ENCODE results near the gene DLGAP1.

Gene DLGAP1

GRCh38 chr18:3450012-3450798, 1004.9 kb downstream of the DLGAP1 start, which contains the start of gene TGIF1 (continued):
- TF ChIP-seq, protein P1, sequence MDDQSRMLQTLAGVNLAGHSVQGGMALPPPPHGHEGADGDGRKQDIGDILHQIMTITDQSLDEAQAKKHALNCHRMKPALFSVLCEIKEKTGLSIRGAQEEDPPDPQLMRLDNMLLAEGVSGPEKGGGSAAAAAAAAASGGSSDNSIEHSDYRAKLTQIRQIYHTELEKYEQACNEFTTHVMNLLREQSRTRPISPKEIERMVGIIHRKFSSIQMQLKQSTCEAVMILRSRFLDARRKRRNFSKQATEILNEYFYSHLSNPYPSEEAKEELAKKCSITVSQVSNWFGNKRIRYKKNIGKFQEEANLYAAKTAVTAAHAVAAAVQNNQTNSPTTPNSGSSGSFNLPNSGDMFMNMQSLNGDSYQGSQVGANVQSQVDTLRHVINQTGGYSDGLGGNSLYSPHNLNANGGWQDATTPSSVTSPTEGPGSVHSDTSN (CRISPR knock-in tag; IDR thresholded peaks at IDR 0.05): 0 out of 2 replicates have a peak, but pooled peaks have one; percentile 18
- TF ChIP-seq ZNF416 (tag by site-specific recombination; IDR thresholded peaks at IDR 0.05) (no peak), SP2 (tag by site-specific recombination; IDR thresholded peaks at IDR 0.05) (0 out of 2 replicates have a peak, but pooled peaks have one; percentile 4), PRDM1 (tag by site-specific recombination; IDR thresholded peaks at IDR 0.05) (peak; percentile 42; the same call in 1 of the 2 replicates), RBAK (tag by site-specific recombination; IDR thresholded peaks at IDR 0.05) (no peak), ZNF501 (tag by site-specific recombination; IDR thresholded peaks at IDR 0.05) (0 out of 2 replicates have a peak, but pooled peaks have one; percentile 48), SP7 (tag by site-specific recombination; IDR thresholded peaks at IDR 0.05) (peak; percentile 5; the same call in 1 of the 2 replicates), ZNF366 (tag by site-specific recombination; conservative IDR thresholded peaks at IDR 0.05) (peak; percentile 10; the same call in 1 of the 2 replicates), ZNF302 (tag by site-specific recombination; IDR thresholded peaks at IDR 0.05; ENCODE audit: low read depth) (no peak), IKZF3 (tag by site-specific recombination; IDR thresholded peaks at IDR 0.05) (peak; percentile 82), ZNF843 (tag by site-specific recombination; IDR thresholded peaks at IDR 0.05) (0 out of 2 replicates have a peak, but pooled peaks have one; percentile 23), ZBTB7A (tag by site-specific recombination; IDR thresholded peaks at IDR 0.05; ENCODE audit: low read depth) (no peak), PATZ1 (tag by site-specific recombination; IDR thresholded peaks at IDR 0.05) (peak; percentile 72), ZBTB26 (tag by site-specific recombination; optimal IDR thresholded peaks at IDR 0.05) (peak; percentile 81), ZNF280C (tag by site-specific recombination; IDR thresholded peaks at IDR 0.05) (no peak), ZNF449 (tag by site-specific recombination; IDR thresholded peaks at IDR 0.05) (peak; percentile 49; the same call in 1 of the 2 replicates), ZFP37 (tag by site-specific recombination; IDR thresholded peaks at IDR 0.05) (0 out of 2 replicates have a peak, but pooled peaks have one; percentile 72), ZFHX2 (tag by site-specific recombination; conservative IDR thresholded peaks at IDR 0.05) (0 out of 2 replicates have a peak, but pooled peaks have one; percentile 10)
- TF ChIP-seq, protein P2, sequence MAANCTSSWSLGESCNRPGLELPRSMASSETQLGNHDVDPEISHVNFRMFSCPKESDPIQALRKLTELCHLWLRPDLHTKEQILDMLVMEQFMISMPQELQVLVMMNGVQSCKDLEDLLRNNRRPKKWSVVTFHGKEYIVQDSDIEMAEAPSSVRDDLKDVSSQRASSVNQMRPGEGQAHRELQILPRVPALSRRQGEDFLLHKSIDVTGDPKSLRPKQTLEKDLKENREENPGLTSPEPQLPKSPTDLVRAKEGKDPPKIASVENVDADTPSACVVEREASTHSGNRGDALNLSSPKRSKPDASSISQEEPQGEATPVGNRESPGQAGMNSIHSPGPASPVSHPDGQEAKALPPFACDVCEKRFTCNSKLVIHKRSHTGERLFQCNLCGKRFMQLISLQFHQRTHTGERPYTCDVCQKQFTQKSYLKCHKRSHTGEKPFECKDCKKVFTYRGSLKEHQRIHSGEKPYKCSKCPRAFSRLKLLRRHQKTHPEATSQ (tag by site-specific recombination; IDR thresholded peaks at IDR 0.05): 0 out of 2 replicates have a peak, but pooled peaks have one; percentile 5
- TF ChIP-seq, protein P3, sequence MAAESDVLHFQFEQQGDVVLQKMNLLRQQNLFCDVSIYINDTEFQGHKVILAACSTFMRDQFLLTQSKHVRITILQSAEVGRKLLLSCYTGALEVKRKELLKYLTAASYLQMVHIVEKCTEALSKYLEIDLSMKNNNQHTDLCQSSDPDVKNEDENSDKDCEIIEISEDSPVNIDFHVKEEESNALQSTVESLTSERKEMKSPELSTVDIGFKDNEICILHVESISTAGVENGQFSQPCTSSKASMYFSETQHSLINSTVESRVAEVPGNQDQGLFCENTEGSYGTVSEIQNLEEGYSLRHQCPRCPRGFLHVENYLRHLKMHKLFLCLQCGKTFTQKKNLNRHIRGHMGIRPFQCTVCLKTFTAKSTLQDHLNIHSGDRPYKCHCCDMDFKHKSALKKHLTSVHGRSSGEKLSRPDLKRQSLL (tag by site-specific recombination; IDR thresholded peaks at IDR 0.05): no peak
- TF ChIP-seq, protein P4, sequence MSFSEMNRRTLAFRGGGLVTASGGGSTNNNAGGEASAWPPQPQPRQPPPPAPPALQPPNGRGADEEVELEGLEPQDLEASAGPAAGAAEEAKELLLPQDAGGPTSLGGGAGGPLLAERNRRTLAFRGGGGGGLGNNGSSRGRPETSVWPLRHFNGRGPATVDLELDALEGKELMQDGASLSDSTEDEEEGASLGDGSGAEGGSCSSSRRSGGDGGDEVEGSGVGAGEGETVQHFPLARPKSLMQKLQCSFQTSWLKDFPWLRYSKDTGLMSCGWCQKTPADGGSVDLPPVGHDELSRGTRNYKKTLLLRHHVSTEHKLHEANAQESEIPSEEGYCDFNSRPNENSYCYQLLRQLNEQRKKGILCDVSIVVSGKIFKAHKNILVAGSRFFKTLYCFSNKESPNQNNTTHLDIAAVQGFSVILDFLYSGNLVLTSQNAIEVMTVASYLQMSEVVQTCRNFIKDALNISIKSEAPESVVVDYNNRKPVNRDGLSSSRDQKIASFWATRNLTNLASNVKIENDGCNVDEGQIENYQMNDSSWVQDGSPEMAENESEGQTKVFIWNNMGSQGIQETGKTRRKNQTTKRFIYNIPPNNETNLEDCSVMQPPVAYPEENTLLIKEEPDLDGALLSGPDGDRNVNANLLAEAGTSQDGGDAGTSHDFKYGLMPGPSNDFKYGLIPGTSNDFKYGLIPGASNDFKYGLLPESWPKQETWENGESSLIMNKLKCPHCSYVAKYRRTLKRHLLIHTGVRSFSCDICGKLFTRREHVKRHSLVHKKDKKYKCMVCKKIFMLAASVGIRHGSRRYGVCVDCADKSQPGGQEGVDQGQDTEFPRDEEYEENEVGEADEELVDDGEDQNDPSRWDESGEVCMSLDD (tag by site-specific recombination; IDR thresholded peaks at IDR 0.05): peak; percentile 65
